ENCODE data around the gene RFESD.
A peak's percentile ranks its signal among the peaks of the same experiment; 100 is the strongest.
"Not testable (repeated sequence)": the region's sequence is repeated elsewhere in the genome, so short reads cannot be mapped to it uniquely, and the experiment has no call there.

Gene RFESD

GRCh38 chr5:95667678-95668077, 21.1 kb downstream of the RFESD start:
- no peak for DNase-seq

- DNase-seq: no peak
These were observed 21.6 kb downstream of the RFESD start for GRCh38 chr5:95668216-95668615.

GRCh38 chr5:95668728-95669127, 22.2 kb downstream of the RFESD start:
- no peak for DNase-seq

- DNase-seq: no peak
These were observed 23.0 kb downstream of the RFESD start for GRCh38 chr5:95669540-95669939.

- DNase-seq: no peak
These were observed 23.4 kb downstream of the RFESD start for GRCh38 chr5:95669985-95670384.

GRCh38 chr5:95670568-95670967, 24.0 kb downstream of the RFESD start:
- DNase-seq: no peak

GRCh38 chr5:95671826-95672225, 25.2 kb downstream of the RFESD start:
- no peak for DNase-seq

- no peak for DNase-seq
These were observed 26.1 kb downstream of the RFESD start for GRCh38 chr5:95672641-95673040.

GRCh38 chr5:95673081-95673480, 26.5 kb downstream of the RFESD start:
- DNase-seq: no peak

- DNase-seq: no peak
These were observed 36.3 kb downstream of the RFESD start, which contains the start of gene SPATA9 for GRCh38 chr5:95682891-95683290. Gene SPATA9, minus strand, starts transcription at chr5:95682991. Its CDS starts 137 bp downstream, at chr5:95682854.

GRCh38 chr5:95684361-95684760, 37.8 kb downstream of the RFESD start:
- no peak for DNase-seq

- DNase-seq: no peak
These were observed 40.1 kb downstream of the RFESD start for GRCh38 chr5:95686651-95687050.

- no peak for DNase-seq
These were observed 43.1 kb downstream of the RFESD start for GRCh38 chr5:95689680-95690079.

- no peak for DNase-seq
These were observed 43.8 kb downstream of the RFESD start for GRCh38 chr5:95690333-95690732.

- peak; percentile 46 for DNase-seq
These were observed 51.5 kb downstream of the RFESD start for GRCh38 chr5:95697781-95698681.

- no peak for DNase-seq
These were observed 52.8 kb downstream of the RFESD start for GRCh38 chr5:95699337-95699736.

GRCh38 chr5:95701074-95701473, 54.5 kb downstream of the RFESD start:
- no peak for DNase-seq

GRCh38 chr5:95704150-95704549, 57.6 kb downstream of the RFESD start:
- no peak for DNase-seq

GRCh38 chr5:95706196-95706595, 59.6 kb downstream of the RFESD start:
- not testable (repeated sequence) for DNase-seq

- DNase-seq: no peak
These were observed 60.5 kb downstream of the RFESD start for GRCh38 chr5:95707055-95707454.

Measured in DMS 273 treated with DMSO at 0.1 percent for 48 hours (cell line).